DLD1 (cell line): ENCODE measurements around the gene ITIH1.

Experiments
- in situ Hi-C: cut with HindIII; loops from 2 replicates; pipeline ENCODE4 v1.10.0; 2017; ENCODE audit warnings: low sequenced_read_pairs

The ITIH1 gene

GRCh38 chr3:52810923-52811322 lies 33.5 kb downstream of the ITIH1 start:
- in situ Hi-C loops: no loop called here

GRCh38 chr3:52811452-52812011 lies 34.1 kb downstream of the ITIH1 start:
- in situ Hi-C loops: no loop called here

GRCh38 chr3:52813810-52814209 lies 36.4 kb downstream of the ITIH1 start:
- in situ Hi-C loops: no loop called here

GRCh38 chr3:52816199-52816598 lies 38.8 kb downstream of the ITIH1 start:
- in situ Hi-C loops: no loop called here

DNA sequence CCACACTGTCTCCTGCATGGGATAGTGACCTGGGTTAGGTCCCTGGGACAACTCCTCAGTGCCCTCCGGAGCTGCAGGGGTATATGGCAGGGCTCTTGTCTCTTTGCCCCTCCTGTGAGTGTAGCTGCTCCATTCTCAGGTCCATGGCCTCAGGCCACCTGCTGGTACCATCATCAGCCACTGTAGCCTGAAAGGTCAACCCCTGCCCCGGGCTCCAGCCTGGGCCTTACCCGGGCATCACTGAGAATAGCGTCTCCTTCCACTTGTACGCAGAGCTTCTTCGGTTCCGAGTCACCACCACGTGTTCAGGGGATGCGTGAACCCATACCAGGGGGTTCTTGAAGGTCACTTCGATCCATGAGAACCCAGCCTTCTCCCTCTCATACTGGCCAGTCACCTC lies 39.3 kb downstream of the ITIH1 start:
- in situ Hi-C loops: no loop called here

- in situ Hi-C loops: no loop called here
Measured at GRCh38 chr3:52817221-52817620, 39.8 kb downstream of the ITIH1 start.

GRCh38 chr3:52817860-52818259 lies 40.5 kb downstream of the ITIH1 start:
- in situ Hi-C loops: no loop called here

DNA sequence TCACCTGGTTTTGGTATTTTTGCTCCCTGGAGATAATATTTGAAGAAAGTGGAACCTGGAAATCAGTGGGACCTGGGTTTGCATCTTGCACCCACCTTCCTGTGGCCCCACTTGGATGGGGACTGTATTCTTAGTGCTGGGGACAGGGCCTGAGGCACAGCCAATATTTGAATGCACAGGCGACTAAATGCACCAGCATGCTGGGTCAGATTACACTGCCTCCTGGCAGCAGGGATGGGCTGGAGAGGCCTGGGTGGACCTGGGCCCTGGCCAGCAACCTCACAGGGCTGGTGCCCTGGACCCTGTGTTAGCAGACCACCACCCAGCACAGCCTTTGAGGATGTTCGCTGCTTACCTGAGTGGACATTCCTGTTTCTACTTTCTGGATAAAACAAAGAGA lies 42.5 kb downstream of the ITIH1 start:
- in situ Hi-C loops: no loop called here

DNA sequence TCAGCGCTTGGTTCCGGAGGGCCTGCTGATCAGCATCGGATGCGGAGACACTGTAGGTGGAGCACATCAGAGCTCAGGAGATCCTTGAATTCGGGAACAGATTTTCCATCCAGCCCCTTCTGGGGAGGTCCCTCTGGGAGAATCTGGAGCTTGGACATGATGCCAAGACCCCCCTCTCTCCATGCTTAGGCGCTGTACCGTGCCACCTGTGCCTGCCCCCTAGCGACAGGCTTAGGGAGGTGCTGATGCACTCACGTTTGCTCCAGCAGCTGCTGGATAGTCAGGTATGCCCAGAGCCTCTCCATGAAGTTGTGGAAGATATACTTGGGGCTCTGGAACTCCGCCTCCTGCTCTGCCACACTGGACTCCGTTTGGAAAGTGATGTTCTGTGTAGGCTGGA lies 43.3 kb downstream of the ITIH1 start:
- in situ Hi-C loops: no loop called here

DNA sequence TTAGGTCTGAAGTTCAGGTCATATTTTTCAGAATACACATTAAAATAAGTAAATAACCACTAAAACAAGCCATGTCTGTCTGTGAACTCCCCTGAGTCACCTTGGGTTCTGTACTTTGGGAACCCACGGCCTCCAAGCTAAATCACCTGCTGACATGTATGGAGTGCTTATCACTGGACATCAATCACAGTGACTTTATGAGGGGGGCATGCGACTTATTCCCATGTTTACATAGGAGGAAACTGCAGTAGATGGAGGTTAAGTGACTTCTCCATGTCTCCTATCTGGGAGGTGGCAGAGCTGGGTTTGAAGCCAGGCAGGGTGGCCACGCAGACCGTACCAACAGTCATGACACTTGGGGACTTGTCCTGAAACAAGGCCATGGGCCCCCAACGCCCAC lies 45.0 kb downstream of the ITIH1 start:
- in situ Hi-C loops: no loop called here

GRCh38 chr3:52824037-52824436 lies 46.6 kb downstream of the ITIH1 start:
- in situ Hi-C loops: no loop called here

DNA sequence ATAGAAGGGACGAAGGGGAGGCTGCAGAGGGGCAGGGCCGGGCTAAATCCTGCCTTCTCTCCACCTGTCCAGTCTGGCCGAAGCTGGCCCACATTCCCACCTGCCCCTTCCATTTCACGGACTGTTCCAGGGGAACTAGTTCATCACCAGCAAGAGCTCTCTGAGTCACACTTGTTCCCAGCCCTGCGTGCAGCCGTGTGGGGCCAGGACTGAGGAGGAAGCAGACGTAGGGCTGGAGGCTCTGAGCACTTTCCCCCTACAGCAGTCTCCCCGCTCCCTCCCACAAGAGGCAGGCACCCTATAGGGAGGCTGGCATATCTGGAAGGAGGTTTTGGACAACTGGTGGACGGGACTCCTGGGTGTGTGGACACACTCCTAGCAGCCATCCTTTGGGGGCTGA lies 50.0 kb downstream of the ITIH1 start:
- in situ Hi-C loops: no loop called here

GRCh38 chr3:52827866-52828376 lies 50.5 kb downstream of the ITIH1 start:
- in situ Hi-C loops: no loop called here

GRCh38 chr3:52829482-52829881 lies 52.1 kb downstream of the ITIH1 start:
- in situ Hi-C loops: no loop called here

- in situ Hi-C loops: no loop called here
Measured at GRCh38 chr3:52829906-52830463, 52.6 kb downstream of the ITIH1 start.

GRCh38 chr3:52830535-52831258 lies 53.3 kb downstream of the ITIH1 start, which contains the start of gene ITIH4:
Gene ITIH4, minus strand, starts transcription at chr3:52830672. Its CDS starts 30 bp downstream, at chr3:52830642.
- in situ Hi-C loops: no loop called here

DNA sequence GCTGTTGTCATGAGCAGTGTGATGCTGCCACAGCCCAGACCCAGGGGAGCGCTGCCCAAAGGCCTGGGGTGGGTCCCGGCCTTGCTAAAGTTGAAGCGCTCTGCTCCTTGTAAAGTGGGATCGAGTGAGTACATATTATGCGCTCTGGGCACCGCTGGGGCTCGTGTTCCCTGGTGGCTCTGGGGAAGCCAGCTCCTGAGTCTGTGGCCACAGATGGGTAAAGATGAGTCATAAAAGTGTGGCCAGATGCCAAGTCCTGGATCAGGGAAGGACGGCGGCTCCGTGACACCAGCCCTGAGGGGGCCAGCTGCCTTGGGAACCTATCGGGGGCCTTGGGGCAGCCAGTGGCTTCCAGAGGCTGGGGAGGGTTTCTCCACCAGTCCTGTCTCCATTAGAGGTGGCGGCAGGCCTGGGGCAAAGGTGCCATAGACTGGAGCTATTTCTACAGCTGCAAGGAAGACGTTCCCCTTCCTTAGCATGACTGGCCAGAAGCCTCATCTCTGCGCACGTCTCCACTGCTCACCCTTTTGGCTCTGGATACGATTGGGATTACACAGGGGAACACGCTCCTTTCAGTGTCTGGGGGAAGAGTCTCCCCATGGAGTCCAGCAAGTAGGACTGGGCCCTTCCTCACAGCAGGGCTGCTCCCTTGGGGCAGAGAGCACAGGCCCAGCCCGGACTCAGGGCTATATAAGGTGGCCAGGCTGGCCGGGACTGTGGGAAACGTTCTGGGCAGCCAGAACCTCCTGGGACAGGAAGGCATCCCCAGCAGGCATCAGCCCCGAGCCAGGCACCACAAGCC lies 54.3 kb downstream of the ITIH1 start:
- in situ Hi-C loops: no loop called here

DNA sequence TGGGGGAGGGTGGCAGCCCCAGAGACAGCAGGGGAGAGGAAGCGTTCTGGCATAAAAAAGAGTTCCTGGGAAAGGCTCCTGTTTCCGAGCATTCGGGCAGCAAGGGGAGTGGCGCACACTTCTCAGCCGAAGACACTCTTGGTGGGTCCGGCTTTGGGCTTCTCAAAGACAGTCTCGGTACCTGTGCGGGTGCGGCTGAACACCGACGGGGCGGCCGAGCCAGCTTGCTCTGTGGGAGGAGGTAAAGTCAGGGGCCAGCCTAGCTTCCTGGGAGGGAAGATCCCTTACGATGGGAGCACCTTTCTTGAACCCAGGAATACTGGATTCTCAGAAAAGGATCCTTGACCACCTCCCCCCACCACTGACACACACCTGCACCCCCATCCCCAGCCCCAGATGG lies 55.8 kb downstream of the ITIH1 start:
- in situ Hi-C loops: no loop called here

DNA sequence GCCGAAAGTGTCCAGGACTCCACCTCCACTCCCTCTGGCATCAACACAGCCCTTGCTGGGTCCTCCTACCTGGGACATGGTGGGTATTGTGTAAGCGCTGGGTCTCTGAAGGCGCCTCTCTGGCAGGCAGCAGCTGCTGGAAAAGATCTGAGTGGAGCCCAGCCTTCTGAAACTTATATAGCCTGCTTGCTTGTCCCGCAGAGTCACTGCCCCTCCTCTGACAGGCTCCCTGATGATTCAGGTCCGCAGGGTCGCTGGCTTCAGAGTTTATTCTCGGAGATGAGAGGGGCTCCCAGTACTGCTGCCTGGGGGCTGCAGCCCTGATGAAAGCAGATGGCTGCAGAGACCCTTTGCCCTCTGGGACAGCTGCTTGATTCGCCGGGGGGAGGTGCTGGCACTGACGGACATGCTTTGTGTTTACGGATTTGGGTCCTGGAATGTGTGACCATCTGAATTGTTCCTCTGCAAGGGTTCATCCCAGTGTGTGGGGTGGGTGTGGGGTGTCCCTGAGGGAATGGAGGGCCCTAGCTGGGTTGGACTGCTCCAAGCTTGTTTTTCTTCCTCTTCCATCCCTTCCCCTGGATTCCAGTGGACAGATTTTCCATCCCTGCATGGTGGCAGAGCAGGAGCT lies 57.6 kb downstream of the ITIH1 start, which contains the start of gene MUSTN1:
TSS of gene MUSTN1 (minus strand) at position 149 of the 631 bp plus-strand sequence. CDS start at position 78, 71 bp downstream.
- in situ Hi-C loops: loop anchor here (5.0 kb wide), 1 partner anchor 92 kb away; no protein-coding TSS in a partner anchor

DNA sequence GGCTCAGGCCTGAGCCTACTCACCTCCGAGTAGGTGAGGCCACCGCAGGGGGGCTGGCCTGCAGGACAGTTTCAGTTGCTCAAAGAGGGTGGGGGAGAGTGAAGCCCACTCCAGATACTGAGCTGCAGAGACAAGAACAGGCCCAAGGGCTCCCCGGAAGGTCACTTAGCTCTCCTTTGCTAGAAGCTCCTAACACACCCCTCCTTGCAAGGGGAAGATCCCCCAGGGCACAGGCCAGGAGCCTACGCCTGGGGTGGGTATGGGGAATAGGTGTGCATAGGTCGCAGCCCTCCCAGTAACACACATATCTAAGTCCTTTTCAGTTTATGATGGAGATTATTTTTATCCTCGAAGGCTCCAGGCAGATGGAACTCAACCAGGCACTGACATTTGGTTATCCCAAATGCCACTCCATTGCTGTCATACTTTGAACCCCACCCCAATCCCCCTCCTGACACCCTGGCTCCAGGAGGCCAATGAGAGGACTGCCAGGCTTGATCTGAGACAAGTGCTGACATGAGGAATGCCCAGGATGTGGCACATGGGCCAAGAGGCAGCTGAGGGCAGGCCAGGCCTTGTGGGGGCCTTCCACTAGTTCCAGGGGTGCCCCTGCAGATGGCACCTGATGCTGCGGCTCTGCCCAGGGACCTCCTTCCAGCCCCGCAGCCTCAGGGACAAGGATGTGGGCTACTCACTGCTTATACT lies 58.5 kb downstream of the ITIH1 start:
- in situ Hi-C loops: loop anchor here (5.0 kb wide), 1 partner anchor 91 kb away; no protein-coding TSS in a partner anchor
